Stimulated activated CD4-positive, alpha-beta T cell treated with anti-CD3 and anti-CD28 coated beads, TNF-alpha, amount 100 ng/mL, for 24 hours (primary cell): ENCODE data around the gene ZNF415.
"Not testable (repeated sequence)": the region's sequence is repeated elsewhere in the genome, so short reads cannot be mapped to it uniquely, and the experiment has no call there.

Experiments used
- DNase-seq, 3 experiments: peaks; one replicate each; pipeline ENCODE4 v3.0.0-alpha.2; 2020; ENCODE audit warnings: low read depth in 3 of 3

ZNF415 gene

GRCh38 chr19:53132141-53132991, at the start of gene ZNF415:
ZNF415 (minus strand) TSS chr19:53132910; CDS start chr19:53122676, 10,234 bp downstream.
- DNase-seq = peak in 2 of 3 experiments; percentile 5 to 36

GRCh38 chr19:53182202-53182601, 49.5 kb upstream of the ZNF415 start:
- no peak for DNase-seq

- no peak for DNase-seq
Observed at GRCh38 chr19:53177986-53178385, 45.3 kb upstream of the ZNF415 start.

- DNase-seq = no peak
Observed at GRCh38 chr19:53172889-53173288, 40.2 kb upstream of the ZNF415 start.

GRCh38 chr19:53165691-53166091, 33.0 kb upstream of the ZNF415 start:
- no peak for DNase-seq

- no peak for DNase-seq
Observed at GRCh38 chr19:53161123-53161522, 28.4 kb upstream of the ZNF415 start.

- no peak for DNase-seq
Observed at GRCh38 chr19:53160350-53160749, 27.6 kb upstream of the ZNF415 start.

- DNase-seq = peak in 2 of 3 experiments; percentile 11 to 38
Observed at GRCh38 chr19:53158119-53158656, 25.5 kb upstream of the ZNF415 start.

GRCh38 chr19:53157626-53158025, 24.9 kb upstream of the ZNF415 start:
- DNase-seq = no peak

GRCh38 chr19:53156850-53157249, 24.1 kb upstream of the ZNF415 start:
- DNase-seq = no peak

- no peak for DNase-seq
Observed at GRCh38 chr19:53147645-53148044, 14.9 kb upstream of the ZNF415 start.

GRCh38 chr19:53140351-53140750, 7.6 kb upstream of the ZNF415 start:
- no peak for DNase-seq

GRCh38 chr19:53136432-53136831, 3.7 kb upstream of the ZNF415 start:
- DNase-seq = no peak

GRCh38 chr19:53131727-53132126, 983 bp downstream of the ZNF415 start:
- DNase-seq = no peak

GRCh38 chr19:53131085-53131590, 1.6 kb downstream of the ZNF415 start:
- no peak for DNase-seq

GRCh38 chr19:53130506-53130905, 2.2 kb downstream of the ZNF415 start:
- no peak for DNase-seq

GRCh38 chr19:53126733-53127526, 5.8 kb downstream of the ZNF415 start:
- DNase-seq = not testable (repeated sequence)

GRCh38 chr19:53123400-53123799, 9.3 kb downstream of the ZNF415 start:
- no peak for DNase-seq

GRCh38 chr19:53112286-53112685, 20.4 kb downstream of the ZNF415 start:
- no peak for DNase-seq

- no peak for DNase-seq
Observed at GRCh38 chr19:53109527-53109926, 23.2 kb downstream of the ZNF415 start.

GRCh38 chr19:53103234-53104203, 29.2 kb downstream of the ZNF415 start, which contains the start of gene ZNF160:
ZNF160 (minus strand) TSS chr19:53103422; CDS start chr19:53086276, 17,146 bp downstream.
- DNase-seq = peak; percentile 97 to 99 (median 98)
